Osteoblast (primary cell): Measurements from ENCODE around the gene HBG2. TPM values are rescaled to one million over a fixed set of nuclear protein-coding genes. Genes with fewer than 3 reads are reported as not detected.

ENCODE experiments used
- DNase-seq: peaks from one replicate; pipeline ENCODE4 v3.0.0; 2011; ENCODE audit warnings: low spot score, mixed read lengths; ENCODE audit not compliant: insufficient read length; ENCODE audit errors: missing footprints
- H2AFZ ChIP-seq: 2 replicates; pipeline ENCODE4 v1.6.0; 2011; ENCODE audit warnings: mild to moderate bottlenecking, low read length
- H3K27ac ChIP-seq: 2 replicates; pipeline ENCODE4 v1.5.1; 2011; ENCODE audit warnings: mild to moderate bottlenecking, low read depth, low read length, moderate library complexity
- H3K27me3 ChIP-seq: 2 replicates; pipeline ENCODE4 v1.6.0; 2012; ENCODE audit warnings: mild to moderate bottlenecking, control low read depth, inconsistent platforms, low read length, moderate library complexity; ENCODE audit not compliant: insufficient read depth
- H3K36me3 ChIP-seq: 2 replicates; pipeline ENCODE4 v1.5.1; 2011; ENCODE audit warnings: mild to moderate bottlenecking, low read length, control low read depth, moderate library complexity; ENCODE audit not compliant: insufficient read depth
- H3K4me1 ChIP-seq: 2 replicates; pipeline ENCODE4 v1.5.1; 2011; ENCODE audit warnings: mild to moderate bottlenecking, low read length, control low read depth, moderate library complexity; ENCODE audit not compliant: insufficient read depth
- H3K4me2 ChIP-seq: 2 replicates; pipeline ENCODE4 v1.6.0; 2011; ENCODE audit warnings: mild to moderate bottlenecking, low read length; ENCODE audit not compliant: insufficient read depth
- H3K4me3 ChIP-seq: fragments of 200-600 bp; sonication (generic); 3 replicates; pipeline ENCODE4 v1.5.1; 2012; ENCODE audit warnings: mild to moderate bottlenecking, low read length, inconsistent platforms; ENCODE audit not compliant: insufficient read depth
- H3K79me2 ChIP-seq: 2 replicates; pipeline ENCODE4 v1.6.0; 2012; ENCODE audit warnings: mild to moderate bottlenecking, low read length, control low read depth, inconsistent platforms; ENCODE audit not compliant: insufficient read depth
- H3K9me3 ChIP-seq: 2 replicates; pipeline ENCODE4 v1.5.1; 2011; ENCODE audit warnings: low read depth, low read length, control low read depth
- H4K20me1 ChIP-seq: 2 replicates; pipeline ENCODE4 v1.6.0; 2012; ENCODE audit warnings: mild to moderate bottlenecking, low read length, control low read depth; ENCODE audit not compliant: insufficient read depth
- total RNA-seq: library from RNA; depleted of rRNA; stranded (reverse); fragments of >200 nt; gene quantifications from 2 replicates; pipeline ENCODE4 v1.2.3, GENCODE V29; 2012
- TF ChIP-seq, protein P1 (sequence below): IDR thresholded peaks from 2 replicates; pipeline ENCODE4 v1.5.1; 2011; ENCODE audit warnings: mild to moderate bottlenecking, low read depth, low read length, moderate library complexity; ENCODE audit errors: extremely low read depth

HBG2 gene
- total RNA-seq, 1 donor: not detected

DNA sequence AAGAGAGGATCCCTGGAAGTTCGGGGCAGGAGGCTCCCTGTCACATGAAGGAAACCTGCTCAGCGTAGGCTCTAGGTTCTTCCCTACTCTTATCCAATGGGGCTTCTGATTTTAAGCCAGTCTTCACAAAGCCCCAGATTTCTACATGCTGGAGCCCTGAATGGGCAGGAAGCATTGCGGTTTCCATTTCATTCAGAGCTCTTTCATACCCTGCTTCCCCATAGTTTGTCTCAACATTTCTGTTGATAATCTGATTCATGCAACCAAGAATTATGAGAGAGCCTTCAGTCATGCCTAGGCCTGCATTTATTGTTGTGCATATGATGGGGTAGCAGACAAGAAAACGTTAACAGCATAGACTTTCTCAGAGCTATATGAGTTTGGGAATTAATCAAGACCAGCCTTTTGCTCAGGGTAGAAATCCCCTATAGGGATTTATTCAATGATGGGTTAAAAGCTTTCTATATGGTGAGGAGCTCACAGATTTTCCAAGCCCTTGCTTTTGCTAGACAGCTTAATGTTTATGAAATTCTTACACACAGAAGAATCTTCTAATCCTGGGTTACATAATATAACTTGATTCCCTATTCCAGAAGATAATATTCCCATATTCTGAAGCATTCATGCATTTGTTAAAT, 31.2 kb upstream of the HBG2 start:
- Histone ChIP-seq H3K27ac (no peak overlapping the region), H3K4me3 (no peak overlapping the region), H3K79me2 (no peaks in the 10 kb centered on the region), H3K36me3 (no peaks in the 10 kb centered on the region), H4K20me1 (no peaks in the 10 kb centered on the region), H3K4me1 (peaks cover 13% of the 10 kb centered on the region), H3K27me3 (no peaks in the 10 kb centered on the region), H3K9me3 (no peaks in the 10 kb centered on the region), H3K4me2 (no peak overlapping the region), H2AFZ (no peak overlapping the region)
- DNase-seq: no peak
- TF ChIP-seq, protein P1, sequence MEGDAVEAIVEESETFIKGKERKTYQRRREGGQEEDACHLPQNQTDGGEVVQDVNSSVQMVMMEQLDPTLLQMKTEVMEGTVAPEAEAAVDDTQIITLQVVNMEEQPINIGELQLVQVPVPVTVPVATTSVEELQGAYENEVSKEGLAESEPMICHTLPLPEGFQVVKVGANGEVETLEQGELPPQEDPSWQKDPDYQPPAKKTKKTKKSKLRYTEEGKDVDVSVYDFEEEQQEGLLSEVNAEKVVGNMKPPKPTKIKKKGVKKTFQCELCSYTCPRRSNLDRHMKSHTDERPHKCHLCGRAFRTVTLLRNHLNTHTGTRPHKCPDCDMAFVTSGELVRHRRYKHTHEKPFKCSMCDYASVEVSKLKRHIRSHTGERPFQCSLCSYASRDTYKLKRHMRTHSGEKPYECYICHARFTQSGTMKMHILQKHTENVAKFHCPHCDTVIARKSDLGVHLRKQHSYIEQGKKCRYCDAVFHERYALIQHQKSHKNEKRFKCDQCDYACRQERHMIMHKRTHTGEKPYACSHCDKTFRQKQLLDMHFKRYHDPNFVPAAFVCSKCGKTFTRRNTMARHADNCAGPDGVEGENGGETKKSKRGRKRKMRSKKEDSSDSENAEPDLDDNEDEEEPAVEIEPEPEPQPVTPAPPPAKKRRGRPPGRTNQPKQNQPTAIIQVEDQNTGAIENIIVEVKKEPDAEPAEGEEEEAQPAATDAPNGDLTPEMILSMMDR: no peak

DNA sequence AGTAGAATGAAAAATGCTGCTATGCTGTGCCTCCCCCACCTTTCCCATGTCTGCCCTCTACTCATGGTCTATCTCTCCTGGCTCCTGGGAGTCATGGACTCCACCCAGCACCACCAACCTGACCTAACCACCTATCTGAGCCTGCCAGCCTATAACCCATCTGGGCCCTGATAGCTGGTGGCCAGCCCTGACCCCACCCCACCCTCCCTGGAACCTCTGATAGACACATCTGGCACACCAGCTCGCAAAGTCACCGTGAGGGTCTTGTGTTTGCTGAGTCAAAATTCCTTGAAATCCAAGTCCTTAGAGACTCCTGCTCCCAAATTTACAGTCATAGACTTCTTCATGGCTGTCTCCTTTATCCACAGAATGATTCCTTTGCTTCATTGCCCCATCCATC, 30.1 kb upstream of the HBG2 start:
- no peak for DNase-seq
- peaks cover 12% of the 10 kb centered on the region for H3K4me1 ChIP-seq
- no peak overlapping the region for H3K27ac ChIP-seq
- no peak overlapping the region for H2AFZ ChIP-seq
- H4K20me1 ChIP-seq: no peaks in the 10 kb centered on the region
- no peaks in the 10 kb centered on the region for H3K27me3 ChIP-seq
- H3K79me2 ChIP-seq: no peaks in the 10 kb centered on the region
- H3K36me3 ChIP-seq: no peaks in the 10 kb centered on the region
- H3K4me3 ChIP-seq: no peak overlapping the region
- H3K9me3 ChIP-seq: no peaks in the 10 kb centered on the region
- TF ChIP-seq, protein P1: no peak
- no peak overlapping the region for H3K4me2 ChIP-seq

DNA sequence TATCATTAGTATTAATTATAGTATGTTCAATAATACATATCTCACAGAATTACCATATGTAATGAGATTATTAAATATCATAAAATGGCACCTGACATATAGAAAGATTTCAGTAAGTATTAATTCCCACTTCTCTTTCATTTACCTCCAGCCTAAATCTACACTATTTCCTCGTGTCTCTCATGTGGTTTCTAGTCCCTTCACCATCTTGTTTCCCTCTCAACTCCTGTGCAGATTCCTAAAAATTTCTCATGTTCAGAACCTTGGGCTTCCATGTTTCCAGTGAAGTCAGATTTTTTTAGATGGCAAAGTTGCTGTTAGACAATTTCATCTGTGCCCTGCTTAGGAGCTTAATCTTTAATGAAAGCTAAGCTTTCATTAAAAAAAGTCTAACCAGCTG, 29.3 kb upstream of the HBG2 start:
- H4K20me1 ChIP-seq: no peaks in the 10 kb centered on the region
- H2AFZ ChIP-seq: no peak overlapping the region
- H3K36me3 ChIP-seq: no peaks in the 10 kb centered on the region
- H3K27me3 ChIP-seq: no peaks in the 10 kb centered on the region
- no peak overlapping the region for H3K27ac ChIP-seq
- no peaks in the 10 kb centered on the region for H3K9me3 ChIP-seq
- peaks cover 6% of the 10 kb centered on the region for H3K4me1 ChIP-seq
- H3K4me2 ChIP-seq: no peak overlapping the region
- H3K79me2 ChIP-seq: no peaks in the 10 kb centered on the region
- no peak overlapping the region for H3K4me3 ChIP-seq
- TF ChIP-seq, protein P1: no peak
- DNase-seq: no peak

DNA sequence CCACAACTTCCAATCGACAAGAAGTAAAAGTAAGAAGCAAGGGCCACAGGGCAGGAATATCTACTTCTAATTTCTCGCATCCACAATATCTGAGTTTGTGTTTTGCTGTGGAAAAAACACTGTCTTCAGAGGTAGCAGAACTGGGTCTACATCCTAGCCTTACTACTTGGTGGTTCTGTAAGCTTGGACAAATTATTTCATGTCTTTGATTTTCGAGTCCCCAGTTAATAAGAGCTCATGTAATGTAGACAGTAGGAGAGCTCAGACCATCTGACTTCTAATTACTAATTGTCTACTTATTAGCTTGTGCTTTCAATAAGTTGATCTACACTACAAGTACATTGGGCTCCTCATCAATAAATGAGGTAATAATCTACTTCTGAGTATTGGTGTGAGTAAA, 28.5 kb upstream of the HBG2 start:
- TF ChIP-seq, protein P1: no peak
- Histone ChIP-seq H3K27me3 (no peaks in the 10 kb centered on the region), H4K20me1 (no peaks in the 10 kb centered on the region), H2AFZ (no peak overlapping the region), H3K79me2 (no peaks in the 10 kb centered on the region), H3K4me2 (no peak overlapping the region), H3K4me1 (peaks cover 6% of the 10 kb centered on the region), H3K36me3 (no peaks in the 10 kb centered on the region), H3K4me3 (no peak overlapping the region), H3K9me3 (no peaks in the 10 kb centered on the region), H3K27ac (no peak overlapping the region)
- DNase-seq: no peak
